Left lung (tissue), 10 donors: ENCODE results near the gene AMN1. TPM values are rescaled to one million over a fixed set of nuclear protein-coding genes. Genes with fewer than 3 reads are reported as not detected.
"Not testable (repeated sequence)": the region's sequence is repeated elsewhere in the genome, so short reads cannot be mapped to it uniquely, and the experiment has no call there.

Experiments
- ATAC-seq: fragments of 200-7000 bp; cut with Tn5 transposase; one replicate; pipeline ENCODE4 v1.9.1; 2020; ENCODE audit warnings: moderate library complexity
- DNase-seq, 4 donors: peaks; one replicate each; pipeline ENCODE4 v3.0.0-alpha.2; 2013 to 2020
- H3K27ac ChIP-seq, 2 donors: fragments of 200-600 bp; sonication (generic) in 1 of 2; one replicate each; pipeline versions ENCODE4 v1.5.0 to v1.8.0; 2020 to 2021
- H3K27me3 ChIP-seq, 2 donors: fragments of 200-600 bp; sonication (generic) in 1 of 2; one replicate each; pipeline versions ENCODE4 v1.5.0 to v1.8.0; 2020 to 2021
- H3K36me3 ChIP-seq, 2 donors: fragments of 200-600 bp; sonication (generic) in 1 of 2; one replicate each; pipeline versions ENCODE4 v1.5.0 to v1.8.0; 2020 to 2021
- H3K4me1 ChIP-seq, 2 donors: fragments of 200-600 bp; one replicate each; pipeline ENCODE4 v1.8.0; 2021
- H3K4me3 ChIP-seq, 2 donors: fragments of 200-600 bp; sonication (generic) in 1 of 2; one replicate each; pipeline versions ENCODE4 v1.5.0 to v1.8.0; 2020 to 2021; ENCODE audit warnings: mild to moderate bottlenecking in 1 of 2
- H3K9me3 ChIP-seq, 2 donors: fragments of 200-600 bp; sonication (generic) in 1 of 2; one replicate each; pipeline versions ENCODE4 v1.5.0 to v1.8.0; 2020 to 2021
- intact Hi-C, 2 donors: fragments of 100-400 bp; cut with DNase I; formaldehyde crosslinking; loops; one replicate each; pipeline versions ENCODE4 v1.11.2 to v1.14.2; 2022
- polyA plus RNA-seq, 6 donors: library from polyadenylated mRNA; unstranded; fragments of 120-200 nt; gene quantifications; one replicate each; pipeline ENCODE4 v1.2.1, GENCODE V29; 2013; ENCODE audit not compliant: insufficient read length in 6 of 6
- total RNA-seq, 2 donors: library from RNA; stranded (reverse); fragmentation: NEBNext Ultra II Directional; extraction: Animal tissue kit (Norgen Biotek cat#: 25700); gene quantifications; one replicate each; pipeline ENCODE4 v1.2.1, GENCODE V29; 2021
- TF ChIP-seq, protein P1 (sequence below), 2 donors: fragments of 200-600 bp; sonication (generic) in 1 of 2; IDR thresholded peaks; one replicate each; pipeline versions ENCODE4 v1.5.0 to v1.8.0; 2021; ENCODE audit warnings: antibody characterized with exemption in 2 of 2
- donor health status: DM: no; HTN: yes; CAD: no.
- donor health status: DM: no; HTN: no; CAD: no.

AMN1 gene
- total and polyA plus RNA-seq, 8 donors, result 6.6 to 19.7 (median 17.3) TPM

GRCh38 chr12:31736472-31736871 is 7.7 kb upstream of the AMN1 start:
- Histone ChIP-seq H3K36me3 (no peaks in the 10 kb centered on the region), H3K4me3 (no peak overlapping the region), H3K27ac (no peak overlapping the region), H3K27me3 (no peaks in the 10 kb centered on the region), H3K9me3 (no peaks in the 10 kb centered on the region), H3K4me1 (peaks cover 4 to 49% of the 10 kb centered on the region in 2 donors)
- ATAC-seq, result no peak
- DNase-seq, result no peak
- intact Hi-C loops, result no loop called here
- TF ChIP-seq, protein P1, sequence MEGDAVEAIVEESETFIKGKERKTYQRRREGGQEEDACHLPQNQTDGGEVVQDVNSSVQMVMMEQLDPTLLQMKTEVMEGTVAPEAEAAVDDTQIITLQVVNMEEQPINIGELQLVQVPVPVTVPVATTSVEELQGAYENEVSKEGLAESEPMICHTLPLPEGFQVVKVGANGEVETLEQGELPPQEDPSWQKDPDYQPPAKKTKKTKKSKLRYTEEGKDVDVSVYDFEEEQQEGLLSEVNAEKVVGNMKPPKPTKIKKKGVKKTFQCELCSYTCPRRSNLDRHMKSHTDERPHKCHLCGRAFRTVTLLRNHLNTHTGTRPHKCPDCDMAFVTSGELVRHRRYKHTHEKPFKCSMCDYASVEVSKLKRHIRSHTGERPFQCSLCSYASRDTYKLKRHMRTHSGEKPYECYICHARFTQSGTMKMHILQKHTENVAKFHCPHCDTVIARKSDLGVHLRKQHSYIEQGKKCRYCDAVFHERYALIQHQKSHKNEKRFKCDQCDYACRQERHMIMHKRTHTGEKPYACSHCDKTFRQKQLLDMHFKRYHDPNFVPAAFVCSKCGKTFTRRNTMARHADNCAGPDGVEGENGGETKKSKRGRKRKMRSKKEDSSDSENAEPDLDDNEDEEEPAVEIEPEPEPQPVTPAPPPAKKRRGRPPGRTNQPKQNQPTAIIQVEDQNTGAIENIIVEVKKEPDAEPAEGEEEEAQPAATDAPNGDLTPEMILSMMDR (IDR thresholded peaks at IDR 0.05), result no peak

GRCh38 chr12:31733549-31734432 is 5.0 kb upstream of the AMN1 start:
- H3K36me3 ChIP-seq, H3K27me3 ChIP-seq, H3K4me3 ChIP-seq, H3K9me3 ChIP-seq, DNase-seq, intact Hi-C loops, ATAC-seq: not testable (repeated sequence)
- H3K27ac ChIP-seq, result peak overlapping the region; percentile 69 to 94
- H3K4me1 ChIP-seq, result peaks cover 7 to 61% of the 10 kb centered on the region in 2 donors

GRCh38 chr12:31732926-31733548 is 4.2 kb upstream of the AMN1 start:
- TF ChIP-seq, protein P1 (IDR thresholded peaks at IDR 0.05), result no peak
- Histone ChIP-seq H3K4me1 (peaks cover 7 to 59% of the 10 kb centered on the region in 2 donors), H3K36me3 (no peaks in the 10 kb centered on the region), H3K9me3 (peaks cover 0 to 9% of the 10 kb centered on the region in 2 donors), H3K27ac (peak overlapping the region; percentile 69 to 94), H3K4me3 (no peak overlapping the region), H3K27me3 (no peaks in the 10 kb centered on the region)
- intact Hi-C loops, result no loop called here
- peak; percentile 30 for ATAC-seq
- no peak for DNase-seq

DNA sequence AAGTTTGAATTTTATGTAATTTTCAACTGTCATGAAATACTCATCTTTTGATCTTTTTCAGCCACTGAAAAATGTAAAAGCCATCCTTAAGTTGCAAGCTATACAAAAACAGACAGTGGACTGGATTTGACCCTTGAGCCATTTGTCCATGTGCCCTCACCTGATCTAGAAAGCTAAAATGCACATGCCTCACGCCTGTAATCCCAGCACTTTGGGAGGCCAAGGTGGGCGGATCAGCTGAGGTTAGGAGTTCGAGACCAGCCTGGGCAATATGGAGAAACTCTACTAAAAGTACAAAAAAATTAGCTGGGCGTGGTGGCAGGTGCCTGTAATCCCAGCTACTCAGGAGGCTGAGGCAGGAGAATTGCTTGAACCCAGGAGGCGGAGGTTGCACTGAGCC is 2.4 kb upstream of the AMN1 start:
- H3K9me3 ChIP-seq, ATAC-seq, H3K4me3 ChIP-seq, H3K27me3 ChIP-seq, H3K36me3 ChIP-seq, DNase-seq, intact Hi-C loops: not testable (repeated sequence)
- Histone ChIP-seq H3K27ac (peak overlapping the region; percentile 69 to 94), H3K4me1 (peaks cover 7 to 70% of the 10 kb centered on the region in 2 donors)

- ATAC-seq (no peak), DNase-seq (no peak)
- H3K9me3 ChIP-seq, result peaks cover 0 to 9% of the 10 kb centered on the region in 2 donors
- H3K27ac ChIP-seq, result peak overlapping the region; percentile 94 to 96
- TF ChIP-seq, protein P1 (IDR thresholded peaks at IDR 0.05), result no peak
- intact Hi-C loops, result no loop called here
- peaks cover 7 to 69% of the 10 kb centered on the region in 2 donors for H3K4me1 ChIP-seq
- no peaks in the 10 kb centered on the region for H3K36me3 ChIP-seq
- H3K4me3 ChIP-seq, result peak overlapping the region; percentile 50 to 51
- H3K27me3 ChIP-seq, result no peaks in the 10 kb centered on the region
Measured at GRCh38 chr12:31729705-31730104, 884 bp upstream of the AMN1 start.

- Histone ChIP-seq H3K27me3 (no peaks in the 10 kb centered on the region), H3K4me3 (peak overlapping the region; percentile 50), H3K36me3 (no peaks in the 10 kb centered on the region), H3K9me3 (peaks cover 0 to 9% of the 10 kb centered on the region in 2 donors), H3K27ac (peak overlapping the region; percentile 94 to 96), H3K4me1 (peaks cover 7 to 65% of the 10 kb centered on the region in 2 donors)
- peak; percentile 21 for ATAC-seq
- DNase-seq, result peak in 2 of 4 donors; percentile 61 to 79
- TF ChIP-seq, protein P1 (IDR thresholded peaks at IDR 0.05), result no peak
- intact Hi-C loops, result no loop called here
Measured at GRCh38 chr12:31728289-31728916, 418 bp downstream of the AMN1 start.
